HepG2 (cell line): ENCODE results near the gene SEMA4C. TPM values are rescaled to one million over a fixed set of nuclear protein-coding genes. Genes with fewer than 3 reads are reported as not detected.
A peak's percentile ranks its signal among the peaks of the same experiment; 100 is the strongest.

Source experiments
- KDM5A ChIP-seq: fragments of 200-600 bp; sonication (generic); IDR thresholded peaks from 2 replicates; pipeline ENCODE4 v1.7.0; 2018; ENCODE audit warnings: antibody characterized with exemption, mild to moderate bottlenecking, low read length, borderline replicate concordance
- MEIS1 ChIP-seq: sonication (generic); formaldehyde crosslinking; IDR thresholded peaks from 2 replicates; pipeline ENCODE4 v1.9.0; 2021; ENCODE audit warnings: mild to moderate bottlenecking, missing genetic modification reagents, moderate library complexity, borderline replicate concordance
- TARDBP ChIP-seq: sonication (generic); formaldehyde crosslinking; IDR thresholded peaks from 2 replicates; pipeline ENCODE4 v1.8.0; 2022; ENCODE audit warnings: mild to moderate bottlenecking, missing genetic modification reagents
- THAP9 ChIP-seq: sonication (generic); formaldehyde crosslinking; IDR thresholded peaks from 2 replicates; pipeline ENCODE4; 2020; ENCODE audit warnings: missing genetic modification reagents, mild to moderate bottlenecking, borderline replicate concordance
- ZBTB39 ChIP-seq: sonication (generic); formaldehyde crosslinking; IDR thresholded peaks from 2 replicates; pipeline ENCODE4 v1.5.0; 2020; ENCODE audit warnings: missing genetic modification reagents
- polyA plus RNA-seq, 8 experiments: library from polyadenylated mRNA; depleted of rRNA in 3 of 8; stranded (reverse) in 7 of 8; unstranded in 1 of 8; fragments of >200 nt; fragmentation: Illumina TruSeq in 4 of 8; extraction: Trizol in 4 of 8; gene quantifications; 2 replicates each; pipeline versions ENCODE4 v1.2.1 to v1.2.3, GENCODE V29; 2011 to 2016; ENCODE audit warnings: low read depth in 4 of 8, missing spikeins in 1 of 8, mixed read lengths in 1 of 8; ENCODE audit not compliant: insufficient read depth in 1 of 8
- total RNA-seq, 5 experiments: library from RNA; depleted of rRNA; stranded (reverse); fragments of >200 nt; fragmentation: Illumina TruSeq; extraction: Trizol; gene quantifications; 2 replicates each; pipeline ENCODE4 v1.2.3, GENCODE V29; 2016; ENCODE audit warnings: low read depth in 1 of 5
- TF ChIP-seq, protein P1 (sequence below), 2 experiments: fragments of 450-650 bp in 1 of 2; sonication (generic) in 1 of 2; formaldehyde crosslinking in 1 of 2; IDR thresholded peaks; 2 replicates each; pipeline versions ENCODE4 v1.6.1 to v1.8.0; 2016 to 2022; ENCODE audit warnings: antibody characterized with exemption in 1 of 2, mild to moderate bottlenecking in 1 of 2, missing genetic modification reagents in 1 of 2
- TF ChIP-seq, protein P2 (sequence below): sonication (generic); formaldehyde crosslinking; IDR thresholded peaks from 2 replicates; pipeline ENCODE4 v1.4.0; 2020; ENCODE audit warnings: mild to moderate bottlenecking, missing genetic modification reagents
- TF ChIP-seq, protein P3 (sequence below): sonication (generic); formaldehyde crosslinking; IDR thresholded peaks from 2 replicates; pipeline ENCODE4 v1.5.1; 2020; ENCODE audit warnings: mild to moderate bottlenecking, missing genetic modification reagents, borderline replicate concordance

SEMA4C gene
- total and polyA plus RNA-seq, 2 of the 13 experiments (the other 11 are each of a cell fraction or from before 2014, with no cell fraction given) = 25.9 to 46.6 TPM

DNA sequence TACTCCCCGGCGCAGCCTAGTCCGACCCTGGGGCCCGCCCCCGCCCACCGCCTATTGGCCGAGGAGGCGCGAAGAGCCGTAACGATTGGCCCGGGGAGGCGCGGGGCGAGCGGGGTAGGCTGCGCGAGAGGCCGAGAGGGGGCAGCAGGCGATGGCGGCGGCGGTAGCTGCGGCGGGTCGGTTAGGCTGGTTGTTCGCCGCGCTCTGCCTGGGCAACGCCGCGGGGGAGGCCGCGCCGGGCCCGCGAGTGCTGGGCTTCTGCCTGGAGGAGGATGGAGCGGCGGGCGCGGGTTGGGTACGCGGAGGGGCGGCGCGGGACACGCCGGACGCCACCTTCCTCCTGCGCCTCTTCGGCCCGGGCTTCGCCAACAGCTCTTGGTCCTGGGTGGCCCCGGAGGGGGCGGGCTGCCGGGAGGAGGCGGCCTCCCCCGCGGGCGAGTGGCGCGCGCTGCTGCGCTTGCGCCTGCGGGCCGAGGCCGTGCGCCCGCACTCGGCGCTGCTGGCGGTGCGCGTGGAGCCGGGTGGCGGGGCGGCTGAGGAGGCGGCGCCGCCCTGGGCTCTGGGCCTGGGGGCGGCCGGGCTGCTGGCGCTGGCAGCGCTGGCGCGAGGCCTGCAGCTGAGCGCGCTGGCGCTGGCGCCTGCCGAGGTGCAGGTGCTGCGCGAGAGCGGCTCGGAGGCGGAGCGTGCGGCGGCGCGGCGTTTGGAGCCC is 53.6 kb downstream of the SEMA4C start, which contains the start of gene CNNM3 (continued):
- TF ChIP-seq, protein P1, sequence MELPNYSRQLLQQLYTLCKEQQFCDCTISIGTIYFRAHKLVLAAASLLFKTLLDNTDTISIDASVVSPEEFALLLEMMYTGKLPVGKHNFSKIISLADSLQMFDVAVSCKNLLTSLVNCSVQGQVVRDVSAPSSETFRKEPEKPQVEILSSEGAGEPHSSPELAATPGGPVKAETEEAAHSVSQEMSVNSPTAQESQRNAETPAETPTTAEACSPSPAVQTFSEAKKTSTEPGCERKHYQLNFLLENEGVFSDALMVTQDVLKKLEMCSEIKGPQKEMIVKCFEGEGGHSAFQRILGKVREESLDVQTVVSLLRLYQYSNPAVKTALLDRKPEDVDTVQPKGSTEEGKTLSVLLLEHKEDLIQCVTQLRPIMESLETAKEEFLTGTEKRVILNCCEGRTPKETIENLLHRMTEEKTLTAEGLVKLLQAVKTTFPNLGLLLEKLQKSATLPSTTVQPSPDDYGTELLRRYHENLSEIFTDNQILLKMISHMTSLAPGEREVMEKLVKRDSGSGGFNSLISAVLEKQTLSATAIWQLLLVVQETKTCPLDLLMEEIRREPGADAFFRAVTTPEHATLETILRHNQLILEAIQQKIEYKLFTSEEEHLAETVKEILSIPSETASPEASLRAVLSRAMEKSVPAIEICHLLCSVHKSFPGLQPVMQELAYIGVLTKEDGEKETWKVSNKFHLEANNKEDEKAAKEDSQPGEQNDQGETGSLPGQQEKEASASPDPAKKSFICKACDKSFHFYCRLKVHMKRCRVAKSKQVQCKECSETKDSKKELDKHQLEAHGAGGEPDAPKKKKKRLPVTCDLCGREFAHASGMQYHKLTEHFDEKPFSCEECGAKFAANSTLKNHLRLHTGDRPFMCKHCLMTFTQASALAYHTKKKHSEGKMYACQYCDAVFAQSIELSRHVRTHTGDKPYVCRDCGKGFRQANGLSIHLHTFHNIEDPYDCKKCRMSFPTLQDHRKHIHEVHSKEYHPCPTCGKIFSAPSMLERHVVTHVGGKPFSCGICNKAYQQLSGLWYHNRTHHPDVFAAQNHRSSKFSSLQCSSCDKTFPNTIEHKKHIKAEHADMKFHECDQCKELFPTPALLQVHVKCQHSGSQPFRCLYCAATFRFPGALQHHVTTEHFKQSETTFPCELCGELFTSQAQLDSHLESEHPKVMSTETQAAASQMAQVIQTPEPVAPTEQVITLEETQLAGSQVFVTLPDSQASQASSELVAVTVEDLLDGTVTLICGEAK (IDR thresholded peaks at IDR 0.05) = no peak
- TF ChIP-seq, protein P1 (CRISPR knock-in tag; IDR thresholded peaks at IDR 0.05) = 0 out of 2 replicates have a peak, but pooled peaks have one; percentile 52
- no peak for TF ChIP-seq MEIS1 (CRISPR knock-in tag)
- TF ChIP-seq, protein P2, sequence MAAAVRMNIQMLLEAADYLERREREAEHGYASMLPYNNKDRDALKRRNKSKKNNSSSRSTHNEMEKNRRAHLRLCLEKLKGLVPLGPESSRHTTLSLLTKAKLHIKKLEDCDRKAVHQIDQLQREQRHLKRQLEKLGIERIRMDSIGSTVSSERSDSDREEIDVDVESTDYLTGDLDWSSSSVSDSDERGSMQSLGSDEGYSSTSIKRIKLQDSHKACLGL (CRISPR knock-in tag) = no peak; the same call in 1 of the 2 replicates
- no peak for TF ChIP-seq ZBTB39
- TF ChIP-seq, protein P3, sequence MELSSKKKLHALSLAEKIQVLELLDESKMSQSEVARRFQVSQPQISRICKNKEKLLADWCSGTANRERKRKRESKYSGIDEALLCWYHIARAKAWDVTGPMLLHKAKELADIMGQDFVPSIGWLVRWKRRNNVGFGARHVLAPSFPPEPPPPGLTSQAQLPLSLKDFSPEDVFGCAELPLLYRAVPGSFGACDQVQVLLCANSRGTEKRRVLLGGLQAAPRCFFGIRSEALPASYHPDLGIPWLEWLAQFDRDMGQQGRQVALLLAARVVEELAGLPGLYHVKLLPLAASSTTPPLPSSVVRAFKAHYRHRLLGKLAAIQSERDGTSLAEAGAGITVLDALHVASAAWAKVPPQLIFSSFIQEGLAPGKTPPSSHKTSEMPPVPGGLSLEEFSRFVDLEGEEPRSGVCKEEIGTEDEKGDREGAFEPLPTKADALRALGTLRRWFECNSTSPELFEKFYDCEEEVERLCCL (CRISPR knock-in tag) = no peak
- peak; percentile 90 for TF ChIP-seq TARDBP (CRISPR knock-in tag)
- no peak for TF ChIP-seq THAP9 (CRISPR knock-in tag)
- peak; percentile 36; the same call in 1 of the 2 replicates for TF ChIP-seq KDM5A
